ENCODE data around the gene TAL1.

The TAL1 gene

GRCh38 chr1:47229886-47230691 lies 1.9 kb downstream of the TAL1 start:
- no peak for DNase-seq (ENCODE audit: low read depth in 2 of 3, low spot score in 2 of 3)

DNA sequence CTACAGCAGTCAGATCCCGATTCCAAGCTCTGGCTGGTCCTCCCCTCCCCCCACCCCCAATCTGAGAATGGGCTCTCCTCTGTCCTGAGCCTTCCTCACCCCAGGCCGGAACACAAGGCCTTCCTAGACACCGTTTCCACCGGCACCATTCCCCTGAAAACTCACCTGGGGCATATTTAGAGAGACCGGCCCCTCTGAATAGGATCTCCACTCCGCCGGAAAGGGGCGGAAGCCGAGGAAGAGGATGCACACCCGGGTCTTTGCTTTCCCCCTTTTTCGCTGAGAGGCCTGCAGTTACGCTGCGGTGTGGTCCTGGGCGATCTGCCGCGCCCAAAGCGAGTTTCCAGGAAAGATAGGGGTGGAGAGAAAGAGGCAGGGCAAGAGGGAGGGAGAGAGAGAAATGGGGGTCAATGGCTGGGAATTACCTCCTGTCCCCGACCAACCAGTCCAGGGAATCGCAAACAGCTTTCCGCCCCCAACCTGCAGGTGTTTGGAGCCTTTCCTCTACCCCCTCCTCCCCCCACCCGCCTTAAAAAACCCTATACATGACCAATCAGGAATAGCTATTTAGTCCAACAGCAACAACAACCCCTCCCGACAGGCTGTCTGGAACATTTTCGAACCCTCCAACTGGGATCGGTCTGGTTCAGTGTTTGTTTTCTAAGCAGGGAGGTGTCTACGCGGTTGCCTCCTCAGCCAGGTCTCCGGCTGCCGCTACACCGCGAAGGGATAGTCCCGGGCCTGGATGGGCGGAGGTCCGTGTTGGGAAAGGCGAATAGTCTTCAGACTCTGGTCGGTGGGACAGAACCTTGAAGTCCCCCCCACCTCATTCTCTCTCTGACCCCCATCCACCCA lies 2.8 kb downstream of the TAL1 start:
- DNase-seq (ENCODE audit: low read depth in 2 of 3, low spot score in 2 of 3), result no peak

DNA sequence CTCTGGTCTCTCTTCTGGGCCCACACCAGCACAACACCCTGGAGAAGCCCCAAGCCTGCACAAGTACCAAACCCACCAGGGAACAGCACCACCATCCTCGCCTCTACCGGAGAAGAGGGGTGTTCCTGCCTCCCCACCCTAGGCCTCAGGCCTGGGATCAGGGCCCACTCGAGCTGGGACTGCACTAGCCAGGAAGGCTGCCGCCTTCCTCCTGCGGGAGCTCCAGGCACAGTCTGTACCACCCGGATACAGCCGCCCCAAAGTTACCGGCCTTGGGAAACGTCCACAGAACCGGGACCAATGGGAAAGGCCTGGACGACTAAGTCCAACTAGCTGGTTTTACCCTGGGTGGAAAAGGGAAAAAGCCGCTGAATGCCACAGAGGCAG lies 3.4 kb downstream of the TAL1 start:
- DNase-seq (ENCODE audit: low read depth in 2 of 3, low spot score in 2 of 3), result no peak

DNA sequence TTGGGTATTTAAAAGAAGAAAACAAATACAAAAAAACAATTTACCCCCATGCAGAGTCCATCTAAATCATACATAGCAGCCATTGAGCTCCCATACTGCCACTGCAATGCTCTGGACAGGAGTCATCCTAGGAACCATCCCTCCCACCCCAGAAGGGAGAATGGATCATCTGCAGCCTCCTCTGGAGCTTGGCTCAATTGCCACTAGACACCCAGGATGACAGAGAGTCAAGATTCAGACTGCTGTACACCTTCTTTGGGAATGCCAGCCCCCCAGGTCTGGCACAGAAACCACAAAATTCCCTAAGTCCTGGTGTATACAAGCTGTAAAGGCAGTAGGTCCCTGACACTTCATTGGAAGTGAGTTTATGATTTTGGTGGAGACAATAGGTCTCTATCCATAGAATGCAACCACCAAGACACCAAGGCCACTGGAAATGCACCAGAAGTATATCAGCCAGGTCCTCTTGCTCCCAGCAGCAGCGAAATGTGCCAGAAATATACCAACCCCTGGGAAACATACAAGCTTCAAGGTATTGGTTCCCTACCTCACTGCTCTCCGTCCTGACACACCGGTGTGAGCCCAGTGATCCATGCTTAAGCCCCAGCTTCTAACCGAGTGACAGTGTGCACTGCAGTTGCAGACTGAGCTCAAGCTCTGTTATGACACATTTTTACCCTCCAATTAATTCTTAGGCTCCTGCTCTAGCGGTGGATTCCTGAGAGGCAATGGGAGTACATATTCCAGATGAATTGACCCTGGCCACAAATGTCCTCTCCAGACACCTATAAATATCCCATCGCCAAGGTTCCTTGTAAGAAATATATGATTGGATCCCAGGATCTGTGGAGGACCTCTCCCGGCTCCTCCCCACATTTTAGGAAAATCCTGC lies 4.4 kb downstream of the TAL1 start:
- no peak for DNase-seq (ENCODE audit: low read depth in 2 of 3, low spot score in 2 of 3)

DNA sequence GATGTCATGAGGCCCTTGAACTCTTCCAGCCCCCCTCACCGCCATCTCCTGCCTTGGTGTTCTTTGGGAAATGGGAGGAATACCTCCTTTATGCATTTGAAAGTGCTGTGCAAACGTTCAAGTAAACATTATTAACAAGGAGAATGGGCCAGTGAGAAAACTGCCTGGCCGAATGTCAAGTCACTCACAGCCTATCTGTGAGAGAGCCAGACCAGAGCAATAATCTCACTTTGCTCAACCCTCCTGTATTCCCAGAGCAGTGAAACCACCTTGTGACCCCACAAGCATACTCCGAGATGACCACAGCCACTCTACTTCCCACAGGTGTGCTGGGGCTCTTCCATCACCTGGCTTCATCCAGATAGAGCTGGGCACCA lies 5.2 kb downstream of the TAL1 start:
- DNase-seq (ENCODE audit: low read depth in 2 of 3, low spot score in 2 of 3), result no peak

- no peak for DNase-seq (ENCODE audit: low read depth in 2 of 3, low spot score in 2 of 3)
These were observed 5.7 kb downstream of the TAL1 start for GRCh38 chr1:47226121-47226838.

- no peak for DNase-seq (ENCODE audit: low read depth in 2 of 3, low spot score in 2 of 3)
These were observed 6.5 kb downstream of the TAL1 start for GRCh38 chr1:47225430-47226100.

- no peak for DNase-seq (ENCODE audit: low read depth in 2 of 3, low spot score in 2 of 3)
These were observed 7.2 kb downstream of the TAL1 start for GRCh38 chr1:47224676-47225399.

GRCh38 chr1:47223921-47224675 lies 7.9 kb downstream of the TAL1 start:
- no peak for DNase-seq (ENCODE audit: low read depth in 2 of 3, low spot score in 2 of 3)

DNA sequence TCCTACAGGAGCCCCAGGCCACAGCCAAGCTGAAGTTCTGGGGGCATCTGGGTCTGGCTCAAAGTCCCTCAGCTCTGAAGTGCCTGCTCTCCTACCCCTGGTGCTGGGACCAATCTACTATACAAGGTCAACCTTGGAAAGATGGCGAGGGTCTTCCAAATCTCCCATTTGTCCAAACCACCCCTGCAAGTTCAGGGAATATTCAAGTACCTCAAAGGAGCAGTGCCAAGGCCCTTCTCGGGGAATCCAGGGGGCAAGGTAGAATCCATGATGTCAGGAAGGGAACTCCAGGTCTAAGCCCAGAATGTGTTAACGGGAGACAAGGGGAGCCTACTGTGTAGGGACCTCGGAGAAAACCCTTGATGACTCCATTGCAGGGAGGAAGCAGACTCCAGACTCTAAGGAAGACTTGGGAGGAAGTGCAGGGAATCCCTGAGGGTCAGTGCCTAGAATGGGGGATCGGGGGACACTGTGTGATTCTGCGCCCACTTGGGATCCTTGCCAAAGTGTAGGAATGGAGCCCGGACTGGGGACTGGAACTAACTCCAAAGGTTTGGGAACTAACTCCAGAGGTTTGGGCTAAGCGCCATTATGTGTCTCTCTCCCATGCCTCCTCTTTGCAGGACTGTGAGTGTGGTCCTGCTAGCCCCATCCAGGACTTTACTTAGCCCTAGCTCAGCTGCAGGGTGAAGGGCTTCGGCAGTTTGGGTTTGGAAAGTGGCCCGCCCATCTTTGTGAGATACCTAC lies 8.7 kb downstream of the TAL1 start:
- DNase-seq (ENCODE audit: low read depth in 2 of 3, low spot score in 2 of 3), result no peak

DNA sequence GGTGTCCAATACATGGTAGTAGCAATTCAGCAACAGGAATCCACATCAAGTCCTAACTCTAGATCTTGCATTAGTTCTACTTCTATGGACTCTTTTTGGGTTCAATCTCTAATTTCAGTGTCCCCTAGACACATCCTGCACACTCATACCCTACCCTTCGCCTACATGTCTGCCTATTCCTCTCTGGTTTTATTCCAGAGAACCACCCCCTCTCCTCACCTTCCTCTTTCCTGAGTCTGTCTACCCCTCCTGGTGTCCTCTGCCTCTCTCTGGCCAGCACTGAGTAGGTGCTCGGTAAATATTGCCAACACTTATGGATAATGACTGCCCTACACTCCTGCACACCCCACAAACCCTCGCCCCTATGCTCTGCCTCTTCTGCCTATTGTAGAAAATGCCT lies 9.5 kb downstream of the TAL1 start:
- no peak for DNase-seq (ENCODE audit: low read depth in 2 of 3, low spot score in 2 of 3)

- no peak for DNase-seq (ENCODE audit: low read depth in 2 of 3, low spot score in 2 of 3)
These were observed 12.3 kb downstream of the TAL1 start for GRCh38 chr1:47219590-47220220.

DNA sequence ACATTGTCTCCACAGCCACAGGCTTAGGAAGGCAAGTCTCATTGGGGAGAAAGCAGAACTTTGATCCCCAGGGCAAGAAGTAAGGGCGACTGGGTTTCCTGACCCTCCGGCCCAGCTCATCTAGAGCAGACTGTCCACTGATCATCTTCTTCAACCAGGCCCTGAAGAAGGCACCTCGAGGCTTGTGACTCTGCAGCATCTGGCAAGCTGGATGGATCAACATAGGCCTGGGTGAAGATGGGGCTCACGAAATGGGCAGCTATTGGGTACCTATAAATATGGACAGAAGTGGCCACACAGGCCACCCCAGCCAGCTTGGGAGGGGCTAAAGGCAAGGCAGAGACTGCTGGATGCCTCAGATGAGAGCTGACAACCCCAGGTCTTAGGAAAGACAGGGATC lies 13.0 kb downstream of the TAL1 start:
- no peak for DNase-seq (ENCODE audit: low read depth in 2 of 3, low spot score in 2 of 3)

- no peak for DNase-seq (ENCODE audit: low read depth in 2 of 3, low spot score in 2 of 3)
These were observed 15.6 kb downstream of the TAL1 start for GRCh38 chr1:47216278-47217059.

- DNase-seq (ENCODE audit: low read depth in 2 of 3, low spot score in 2 of 3), result no peak
These were observed 16.3 kb downstream of the TAL1 start for GRCh38 chr1:47215713-47216112.

GRCh38 chr1:47214549-47214948 lies 17.5 kb downstream of the TAL1 start:
- no peak for DNase-seq (ENCODE audit: low read depth in 2 of 3, low spot score in 2 of 3)
